Cardiac muscle cell (in vitro differentiated cells and primary cell): ENCODE results near the gene TCERG1L. TPM values are rescaled to one million over a fixed set of nuclear protein-coding genes. Genes with fewer than 3 reads are reported as not detected.

Experiments
- DNase-seq, 2 donors: peaks; one replicate each; pipeline versions ENCODE4 v3.0.0 to v3.0.0-alpha.2; 2010 to 2017; ENCODE audit warnings: low read depth in 1 of 2, low spot score in 1 of 2
- H3K27ac ChIP-seq: fragments of 200-600 bp; sonication (generic); 2 replicates; pipeline ENCODE4 v1.5.1; 2016
- H3K27me3 ChIP-seq: fragments of 200-600 bp; sonication (generic); 2 replicates; pipeline ENCODE4 v1.6.0; 2016; ENCODE audit warnings: control low read depth
- H3K36me3 ChIP-seq: fragments of 200-600 bp; sonication (generic); 2 replicates; pipeline ENCODE4 v1.5.1; 2016; ENCODE audit warnings: control low read depth
- H3K4me1 ChIP-seq: fragments of 200-600 bp; sonication (generic); 2 replicates; pipeline ENCODE4 v1.8.1; 2017; ENCODE audit warnings: low read depth, mild to moderate bottlenecking, mixed run types
- H3K4me3 ChIP-seq: fragments of 200-600 bp; sonication (generic); 2 replicates; pipeline ENCODE4 v1.5.1; 2016; ENCODE audit warnings: mild to moderate bottlenecking
- H3K9me3 ChIP-seq: fragments of 200-600 bp; sonication (generic); 2 replicates; pipeline ENCODE4 v1.5.1; 2017; ENCODE audit warnings: low read depth, mild to moderate bottlenecking, control low read depth
- polyA plus RNA-seq: library from polyadenylated mRNA; unstranded; fragments of >200 nt; fragmentation: Nextera tagmentation; extraction: Ambion mirVana; gene quantifications from 2 replicates; pipeline ENCODE4 v1.2.1, GENCODE V29; 2016
- total RNA-seq: library from RNA; depleted of rRNA; stranded (reverse); fragments of >200 nt; gene quantifications from 2 replicates; pipeline ENCODE4 v1.2.3, GENCODE V29; 2016
- TF ChIP-seq, protein P1 (sequence below): IDR thresholded peaks from 2 replicates; pipeline ENCODE4 v1.5.1; 2012; ENCODE audit warnings: low read depth, mild to moderate bottlenecking, low read length

The TCERG1L gene
- total and polyA plus RNA-seq, 2 experiments from 2014 or later: 0.12 to 1.9 TPM

DNA sequence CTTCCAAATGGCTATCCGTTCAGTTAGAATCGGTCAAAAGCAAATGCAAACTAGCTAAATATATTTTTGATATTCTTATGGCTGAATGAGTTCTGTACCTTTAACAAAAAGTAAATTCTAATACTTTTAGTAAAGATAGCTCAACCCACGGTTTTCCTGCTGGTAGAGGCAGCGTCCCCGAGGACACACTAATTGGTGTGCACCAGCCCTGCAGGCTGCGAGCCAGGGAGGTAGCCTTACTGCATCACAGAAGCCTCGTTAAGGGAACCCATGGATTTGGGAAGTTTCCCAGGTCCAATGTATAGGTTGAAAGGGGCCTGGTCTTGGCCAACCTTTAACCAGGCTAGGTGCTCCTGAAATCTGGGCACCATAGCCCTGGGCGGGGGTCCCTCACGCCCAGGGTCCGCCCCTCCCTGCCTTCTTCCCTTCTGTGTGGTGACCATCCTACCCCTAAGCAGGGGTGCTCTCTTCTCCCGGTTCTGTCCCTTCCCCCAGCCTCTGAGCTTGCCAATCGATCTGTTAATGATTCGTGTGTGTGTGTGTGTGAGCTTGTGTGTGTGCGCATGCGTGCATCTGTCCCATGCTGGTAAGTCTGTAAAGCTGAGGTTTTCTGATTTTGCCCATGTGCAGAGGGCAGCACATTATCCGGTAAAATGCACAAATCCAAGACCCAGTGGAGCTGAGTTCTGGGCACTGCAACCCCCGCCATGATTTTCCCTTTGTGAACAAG, 191.7 kb downstream of the TCERG1L start:
- Histone ChIP-seq H3K36me3 (no peaks in the 10 kb centered on the region), H3K27ac (no peak overlapping the region), H3K4me3 (no peak overlapping the region), H3K4me1 (no peaks in the 10 kb centered on the region), H3K27me3 (no peaks in the 10 kb centered on the region), H3K9me3 (no peaks in the 10 kb centered on the region)
- TF ChIP-seq, protein P1, sequence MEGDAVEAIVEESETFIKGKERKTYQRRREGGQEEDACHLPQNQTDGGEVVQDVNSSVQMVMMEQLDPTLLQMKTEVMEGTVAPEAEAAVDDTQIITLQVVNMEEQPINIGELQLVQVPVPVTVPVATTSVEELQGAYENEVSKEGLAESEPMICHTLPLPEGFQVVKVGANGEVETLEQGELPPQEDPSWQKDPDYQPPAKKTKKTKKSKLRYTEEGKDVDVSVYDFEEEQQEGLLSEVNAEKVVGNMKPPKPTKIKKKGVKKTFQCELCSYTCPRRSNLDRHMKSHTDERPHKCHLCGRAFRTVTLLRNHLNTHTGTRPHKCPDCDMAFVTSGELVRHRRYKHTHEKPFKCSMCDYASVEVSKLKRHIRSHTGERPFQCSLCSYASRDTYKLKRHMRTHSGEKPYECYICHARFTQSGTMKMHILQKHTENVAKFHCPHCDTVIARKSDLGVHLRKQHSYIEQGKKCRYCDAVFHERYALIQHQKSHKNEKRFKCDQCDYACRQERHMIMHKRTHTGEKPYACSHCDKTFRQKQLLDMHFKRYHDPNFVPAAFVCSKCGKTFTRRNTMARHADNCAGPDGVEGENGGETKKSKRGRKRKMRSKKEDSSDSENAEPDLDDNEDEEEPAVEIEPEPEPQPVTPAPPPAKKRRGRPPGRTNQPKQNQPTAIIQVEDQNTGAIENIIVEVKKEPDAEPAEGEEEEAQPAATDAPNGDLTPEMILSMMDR: no peak
- no peak for DNase-seq

DNA sequence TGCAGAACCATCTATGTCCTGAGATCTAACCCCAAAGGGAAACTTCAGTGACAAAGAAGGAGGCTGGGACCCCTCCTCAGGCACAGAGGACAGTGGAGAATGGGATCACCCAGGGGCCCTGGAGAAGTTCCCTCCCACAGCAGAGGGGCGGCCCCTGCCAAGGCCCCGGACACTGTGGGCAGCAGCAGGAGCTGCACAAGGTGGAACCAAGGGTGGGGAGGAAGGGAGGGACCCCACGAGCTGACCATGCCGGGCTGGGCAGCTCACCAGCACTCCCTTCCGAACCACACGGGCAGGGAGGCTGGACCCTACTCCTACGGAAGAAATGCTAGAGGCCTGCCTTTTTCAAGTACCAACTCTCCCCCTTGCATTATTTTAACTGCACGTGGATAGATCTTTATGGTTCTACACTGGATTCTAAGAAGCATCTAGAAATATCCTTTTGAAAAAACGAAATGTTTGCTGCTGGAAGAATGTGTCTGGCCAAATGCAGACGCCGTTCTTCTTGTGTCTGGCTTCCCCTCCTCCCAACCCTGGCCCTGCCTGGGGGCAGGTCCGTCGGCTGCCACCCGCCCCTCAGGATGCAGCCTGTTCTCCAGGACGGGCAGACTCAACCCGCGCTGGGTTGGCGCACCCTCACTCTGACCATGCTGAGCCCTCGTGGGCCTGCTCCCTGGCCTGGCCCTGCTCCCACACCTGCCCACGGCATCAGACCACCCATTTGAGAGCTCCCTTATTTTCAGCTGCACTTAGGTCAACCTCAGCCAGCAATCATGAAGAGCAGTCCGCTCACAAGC, 193.9 kb downstream of the TCERG1L start:
- Histone ChIP-seq H3K4me3 (no peak overlapping the region), H3K27me3 (no peaks in the 10 kb centered on the region), H3K9me3 (no peaks in the 10 kb centered on the region), H3K27ac (no peak overlapping the region), H3K36me3 (no peaks in the 10 kb centered on the region), H3K4me1 (no peaks in the 10 kb centered on the region)
- DNase-seq: no peak
- TF ChIP-seq, protein P1: no peak

DNA sequence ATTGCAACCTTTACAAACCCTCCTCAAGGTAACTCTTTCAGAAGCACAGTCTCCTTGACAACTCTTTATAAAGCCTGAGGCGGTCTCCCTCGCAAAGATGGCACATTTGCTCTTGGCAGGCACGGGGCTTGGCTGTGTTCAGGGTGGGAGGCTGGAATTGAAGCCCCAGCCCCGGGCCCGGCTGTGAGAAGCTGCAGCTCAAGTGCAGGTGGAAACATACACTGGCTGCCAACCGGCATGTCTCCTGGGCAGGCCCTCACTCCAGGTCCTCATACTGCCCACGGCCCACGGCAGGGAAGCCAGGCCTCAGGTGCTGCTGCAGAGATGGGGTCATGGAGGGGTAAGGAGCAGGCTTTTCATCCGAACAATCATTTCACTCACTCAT, 194.5 kb downstream of the TCERG1L start:
- TF ChIP-seq, protein P1: no peak
- no peaks in the 10 kb centered on the region for H3K9me3 ChIP-seq
- H3K36me3 ChIP-seq: no peaks in the 10 kb centered on the region
- no peaks in the 10 kb centered on the region for H3K27me3 ChIP-seq
- no peak overlapping the region for H3K27ac ChIP-seq
- H3K4me3 ChIP-seq: no peak overlapping the region
- H3K4me1 ChIP-seq: no peaks in the 10 kb centered on the region
- DNase-seq: no peak

DNA sequence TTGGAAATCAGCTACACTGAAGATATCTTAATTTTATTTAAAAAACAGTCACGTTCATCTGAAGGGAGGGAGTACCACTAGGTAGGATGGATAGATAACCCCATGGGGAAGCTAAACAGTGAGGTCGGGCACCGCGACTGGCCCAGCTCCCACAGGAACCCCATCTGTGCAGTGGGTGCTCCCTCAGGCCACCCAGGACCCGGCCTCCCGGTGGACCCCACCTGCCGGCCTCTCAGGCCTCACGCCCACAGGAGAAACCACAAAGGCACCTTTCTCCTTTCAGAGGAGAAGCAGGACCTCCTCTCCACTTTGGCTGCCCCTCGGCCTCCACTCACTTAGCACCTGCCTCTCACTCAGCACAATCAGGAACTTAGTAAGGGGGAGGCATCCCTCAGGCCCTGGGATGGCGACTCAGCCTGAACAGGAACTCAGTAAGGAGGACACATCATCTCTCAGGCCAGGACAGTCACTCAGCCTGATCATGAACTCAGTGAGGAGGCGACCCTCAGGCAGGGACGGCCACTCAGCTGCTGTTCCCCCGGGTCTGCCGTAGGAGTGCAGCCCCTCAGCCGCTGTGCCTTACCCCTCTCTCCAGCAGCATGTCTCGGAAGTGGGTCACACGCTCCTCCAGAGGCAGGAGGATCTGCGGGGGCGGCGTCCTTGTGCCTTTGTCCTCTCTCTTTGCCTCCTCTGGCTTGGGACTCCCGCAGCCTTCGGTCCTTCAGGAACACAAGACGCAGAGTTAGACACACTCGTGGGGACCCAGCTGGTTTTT, 195.1 kb downstream of the TCERG1L start:
- Histone ChIP-seq H3K36me3 (no peaks in the 10 kb centered on the region), H3K4me3 (no peak overlapping the region), H3K9me3 (no peaks in the 10 kb centered on the region), H3K4me1 (no peaks in the 10 kb centered on the region), H3K27ac (no peak overlapping the region), H3K27me3 (no peaks in the 10 kb centered on the region)
- DNase-seq: no peak
- TF ChIP-seq, protein P1: no peak

DNA sequence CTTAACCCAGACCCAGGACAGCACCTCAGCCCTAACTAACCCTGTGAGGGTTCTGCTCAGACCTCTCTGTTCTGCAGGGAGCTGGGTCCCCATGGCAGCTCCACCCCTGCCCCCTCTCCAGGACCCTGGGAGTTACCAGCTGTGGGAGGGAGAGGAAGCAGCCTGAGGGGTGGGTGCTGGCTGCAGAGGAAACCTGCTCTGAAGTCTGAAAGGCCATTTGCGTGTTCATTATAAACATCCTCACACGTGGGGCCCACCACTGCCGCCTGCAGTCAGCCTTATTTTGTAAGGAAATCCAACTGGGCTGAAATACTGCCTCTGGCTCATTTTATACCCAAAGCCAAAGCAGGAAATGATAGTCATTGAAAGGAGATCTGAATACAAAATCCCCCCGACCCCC, 195.7 kb downstream of the TCERG1L start:
- TF ChIP-seq, protein P1: no peak
- DNase-seq: no peak
- H3K9me3 ChIP-seq: no peaks in the 10 kb centered on the region
- no peaks in the 10 kb centered on the region for H3K27me3 ChIP-seq
- no peaks in the 10 kb centered on the region for H3K4me1 ChIP-seq
- no peak overlapping the region for H3K27ac ChIP-seq
- no peak overlapping the region for H3K4me3 ChIP-seq
- no peaks in the 10 kb centered on the region for H3K36me3 ChIP-seq
